GM18519 (cell line): ENCODE results near the gene DGKI.

Source experiments
- ATAC-seq: cut with Tn5 transposase; IDR thresholded peaks from one replicate; pipeline ENCODE4 v1.9.1; 2021; ENCODE audit warnings: mild to moderate bottlenecking, moderate library complexity; ENCODE audit not compliant: unreplicated experiment, low FRiP score

The DGKI gene

DNA sequence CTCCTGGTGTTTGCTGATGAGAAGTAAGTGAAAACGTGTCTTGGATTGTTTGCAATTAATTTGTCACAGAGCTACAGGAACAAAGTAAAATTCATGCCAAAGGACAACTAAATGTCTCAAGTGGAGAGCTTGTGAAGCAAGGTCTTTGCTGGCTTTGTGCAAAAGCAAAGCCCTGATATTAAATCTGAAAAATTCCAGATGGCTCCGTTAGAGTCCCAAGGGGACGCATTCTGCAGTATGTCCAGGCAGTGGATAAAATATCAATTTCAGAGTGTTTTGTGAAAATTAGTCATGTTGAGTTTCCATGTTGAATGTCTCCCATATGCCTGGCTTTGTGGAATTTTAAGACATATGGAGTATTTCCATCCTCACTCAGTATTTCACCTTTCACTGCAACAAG is 400.7 kb downstream of the DGKI start:
- no peak for ATAC-seq

DNA sequence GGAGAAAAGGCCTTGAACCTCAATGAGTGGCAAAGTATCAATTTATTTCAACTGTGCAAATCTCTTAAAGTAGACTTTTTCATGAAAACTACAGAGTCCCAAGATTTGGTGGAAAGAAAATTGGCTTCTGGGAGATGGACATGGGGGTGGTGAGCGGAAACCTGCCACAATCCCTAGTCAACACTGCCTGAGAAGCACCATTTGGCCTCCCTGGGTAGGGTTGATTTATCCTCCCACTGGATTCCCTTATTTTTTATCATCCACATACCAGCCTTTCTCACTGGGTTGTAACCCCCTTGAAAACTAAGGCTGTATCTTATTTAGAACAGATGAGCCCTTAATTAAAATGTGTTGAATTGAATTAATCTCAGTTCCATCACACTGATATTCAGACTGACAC is 401.5 kb downstream of the DGKI start:
- ATAC-seq: no peak

DNA sequence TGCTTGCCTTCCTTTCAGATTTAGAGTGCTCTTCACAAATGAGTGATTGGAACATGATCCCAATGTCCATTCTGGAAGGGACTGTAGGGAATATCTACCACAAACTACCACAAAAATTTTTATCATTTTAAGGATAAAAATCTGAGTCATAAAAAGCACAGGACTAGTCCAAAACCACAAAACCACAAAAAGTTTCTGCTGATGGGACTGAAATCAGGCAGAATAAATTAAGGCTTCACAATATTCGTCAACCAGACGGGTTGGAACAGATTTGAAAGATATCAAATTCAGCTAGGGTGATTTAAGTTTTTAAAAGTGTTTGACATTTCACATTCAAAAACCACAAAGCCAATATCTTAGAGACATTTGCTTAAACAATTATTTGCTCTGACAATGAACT is 403.2 kb downstream of the DGKI start:
- ATAC-seq: no peak

DNA sequence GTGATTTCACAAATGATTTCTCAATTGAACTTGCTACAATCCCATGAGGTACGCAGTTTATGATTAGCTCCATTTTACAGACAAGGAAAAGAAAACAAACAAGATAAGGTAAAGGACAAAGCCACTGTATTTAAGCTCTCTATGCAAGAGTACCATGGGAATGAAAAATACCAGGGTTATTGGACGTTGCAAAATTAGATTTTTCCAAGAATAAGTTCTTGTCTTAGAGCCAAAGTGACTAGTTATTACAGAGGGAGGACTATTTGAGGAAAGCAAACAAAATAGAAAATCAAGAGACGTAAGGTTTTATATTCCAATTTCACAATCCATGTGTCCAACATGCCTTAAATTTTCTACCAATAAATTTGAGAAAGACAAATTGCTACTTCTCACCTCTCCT is 405.3 kb downstream of the DGKI start:
- no peak for ATAC-seq

DNA sequence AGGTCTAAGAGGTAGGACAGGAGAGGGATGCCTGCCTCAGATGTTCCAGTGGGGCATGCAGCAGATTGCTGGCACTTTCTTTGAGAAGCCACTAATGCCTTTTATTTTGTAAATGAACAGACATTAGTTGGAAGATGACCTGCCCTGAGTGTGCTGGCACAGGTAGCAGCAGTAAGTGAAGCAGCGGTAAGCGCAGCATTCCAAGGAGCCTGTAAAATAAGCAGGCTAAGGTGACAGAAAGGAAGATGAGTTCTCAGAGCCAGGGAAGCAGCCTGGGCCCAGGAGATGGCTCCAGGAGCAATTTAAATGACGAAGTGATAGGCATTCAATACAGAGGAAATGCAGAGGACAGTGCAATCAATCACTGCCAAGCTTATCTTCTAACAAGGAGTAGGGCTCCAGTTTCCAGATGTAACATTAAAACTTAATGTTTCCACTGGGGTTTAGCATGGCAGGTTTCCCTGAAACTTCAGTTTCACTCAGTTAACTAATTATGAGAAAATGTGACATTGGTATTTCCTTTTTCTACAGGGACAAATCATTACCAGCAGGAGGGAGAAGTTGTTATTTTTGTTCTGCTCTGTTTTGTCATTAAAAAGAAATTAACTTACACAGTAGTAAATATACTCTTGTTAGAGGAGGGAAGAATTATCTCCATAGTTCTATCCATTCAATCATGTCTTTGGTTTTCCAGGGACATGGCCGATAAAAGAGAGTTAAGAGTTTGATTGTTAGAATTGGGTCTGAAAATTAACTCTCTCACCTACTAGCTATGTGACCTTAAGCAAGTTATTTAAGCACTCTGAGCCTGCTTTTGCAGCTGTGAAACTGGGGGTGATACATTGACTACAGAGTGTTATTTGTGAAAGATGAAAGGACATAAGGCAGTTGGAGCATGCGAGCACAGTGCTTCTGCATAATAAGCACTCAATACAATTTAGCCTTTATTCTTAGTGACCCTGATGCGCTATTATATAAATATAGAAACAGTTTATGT is 406.6 kb downstream of the DGKI start:
- no peak for ATAC-seq

DNA sequence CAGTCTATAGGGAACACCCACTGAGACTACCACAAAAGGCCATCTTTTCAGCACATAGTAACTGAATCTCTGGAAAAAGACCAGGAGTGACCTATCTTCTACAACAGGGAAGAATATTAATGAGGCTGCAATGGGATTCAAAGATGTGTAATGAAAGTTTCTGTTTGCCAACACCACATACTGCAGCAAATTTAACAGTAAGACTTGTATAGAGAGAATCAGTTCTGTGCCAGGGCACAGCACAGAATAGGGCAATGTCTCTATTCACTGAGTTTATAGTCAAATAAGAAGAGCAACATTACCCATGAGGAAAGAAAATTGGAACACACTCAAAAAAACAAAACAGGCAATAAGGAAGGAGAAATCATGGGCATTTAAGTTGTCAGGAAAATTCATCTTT is 411.8 kb downstream of the DGKI start:
- ATAC-seq: no peak

DNA sequence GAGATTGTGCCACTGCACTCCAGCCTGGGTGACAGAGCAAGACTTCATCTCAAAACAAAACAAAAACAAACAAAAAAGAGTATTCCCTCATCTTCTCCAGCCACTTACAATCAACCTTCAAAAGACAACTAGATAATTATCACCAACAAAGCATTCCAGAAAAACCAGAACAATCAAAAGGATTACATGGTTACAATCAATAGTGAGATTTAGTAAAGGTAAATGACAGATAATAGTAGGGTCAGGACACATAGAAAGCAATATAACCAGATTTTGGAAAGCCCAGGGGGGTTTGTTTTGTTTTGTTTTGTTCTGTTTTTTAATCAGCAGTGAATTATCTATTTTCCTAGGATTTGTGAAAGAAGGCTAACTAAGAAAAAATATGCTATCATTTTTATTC is 412.2 kb downstream of the DGKI start:
- no peak for ATAC-seq

DNA sequence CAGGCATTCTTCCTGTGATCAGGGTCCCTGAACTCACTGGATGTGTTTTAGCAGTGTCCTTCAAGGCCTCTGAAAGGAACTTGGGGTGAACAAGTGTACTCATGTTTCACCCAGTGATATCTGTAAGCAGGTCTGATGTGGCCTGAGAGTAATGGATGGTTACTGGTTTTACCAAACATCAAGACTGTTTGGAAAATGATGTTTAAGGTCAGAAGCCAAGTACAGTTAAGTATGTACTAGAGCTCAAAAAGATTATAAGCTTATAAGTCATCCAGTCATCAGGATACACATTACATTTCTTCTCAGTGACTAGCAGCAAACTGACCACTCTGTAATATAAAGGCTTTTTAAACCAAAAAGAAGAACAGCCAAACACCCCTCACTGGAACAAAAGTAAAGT is 423.5 kb downstream of the DGKI start:
- no peak for ATAC-seq

DNA sequence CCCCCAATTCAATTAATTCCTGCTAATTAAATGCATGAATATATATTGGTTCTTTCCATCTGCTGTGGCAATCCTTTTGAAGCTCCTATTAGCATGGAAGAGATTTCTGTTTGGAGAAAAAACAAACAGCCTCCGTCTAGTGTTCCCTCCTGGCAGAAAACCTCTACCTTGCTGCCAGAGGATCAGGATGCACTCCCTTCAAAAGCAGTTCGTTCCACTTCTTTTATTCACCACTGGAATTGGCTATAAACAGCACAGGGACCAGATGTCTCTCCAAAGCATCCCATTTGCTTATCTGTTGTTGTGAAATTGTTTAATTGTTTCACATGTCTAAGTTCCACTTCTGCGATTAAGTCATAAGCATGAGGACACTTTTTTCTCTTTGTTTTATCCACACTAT is 425.4 kb downstream of the DGKI start:
- ATAC-seq: no peak

DNA sequence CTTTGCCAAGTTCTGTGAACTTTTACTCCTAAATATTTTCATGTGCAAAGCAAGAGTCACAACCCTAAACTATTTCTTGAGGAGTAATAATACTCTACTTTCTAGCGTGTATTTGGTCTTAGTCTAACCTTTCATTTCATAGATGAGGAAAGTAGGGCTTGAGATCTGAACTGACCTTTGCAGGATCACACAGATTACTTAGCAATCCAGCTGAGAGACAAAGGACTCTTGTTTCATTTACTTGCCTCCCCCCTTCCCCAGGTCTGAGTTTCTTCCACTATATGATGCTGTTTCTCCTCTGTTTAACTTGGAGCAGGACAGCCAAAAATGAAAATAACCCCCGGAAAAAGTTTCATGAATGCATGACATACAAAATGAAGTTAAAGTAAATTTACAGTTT is 427.9 kb downstream of the DGKI start:
- ATAC-seq: no peak

DNA sequence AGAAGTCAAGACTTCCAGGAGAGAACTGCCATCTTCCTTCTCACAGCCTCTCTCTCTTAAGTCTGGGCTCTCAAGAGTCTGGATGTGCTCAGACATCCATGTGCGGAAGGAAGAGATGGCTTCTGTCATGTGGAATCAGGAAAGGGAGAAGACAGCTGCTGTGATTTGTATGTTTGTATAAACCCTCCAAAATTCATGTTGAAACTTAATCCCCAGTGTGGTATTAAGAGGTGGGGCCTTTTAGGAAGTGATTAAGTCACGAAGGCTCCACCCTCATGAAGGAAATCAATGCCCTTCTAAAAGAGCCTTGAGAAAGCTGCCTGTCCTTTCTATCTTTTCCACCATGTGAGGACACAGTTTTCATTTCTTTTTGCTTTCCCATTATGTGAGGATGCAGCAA is 429.3 kb downstream of the DGKI start:
- ATAC-seq: no peak

DNA sequence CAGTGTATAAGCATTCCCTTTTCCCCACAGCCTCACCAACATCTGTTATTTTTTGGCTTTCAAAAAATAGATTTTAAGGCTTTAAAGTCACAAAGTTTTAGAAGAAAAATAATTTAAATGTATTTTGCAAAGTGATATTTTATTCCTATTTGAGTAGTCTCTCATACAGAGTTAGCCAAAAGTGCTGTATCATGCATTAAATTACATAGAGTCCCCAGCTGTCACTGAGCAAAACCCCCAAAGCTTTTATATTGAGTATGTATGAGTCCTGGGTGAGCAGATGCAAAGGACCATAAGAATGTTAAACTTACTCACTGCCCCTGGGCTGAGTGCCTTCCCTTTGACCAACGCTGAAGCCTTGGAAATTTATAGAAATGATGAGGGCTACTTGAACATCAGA is 432.9 kb downstream of the DGKI start:
- ATAC-seq: no peak

DNA sequence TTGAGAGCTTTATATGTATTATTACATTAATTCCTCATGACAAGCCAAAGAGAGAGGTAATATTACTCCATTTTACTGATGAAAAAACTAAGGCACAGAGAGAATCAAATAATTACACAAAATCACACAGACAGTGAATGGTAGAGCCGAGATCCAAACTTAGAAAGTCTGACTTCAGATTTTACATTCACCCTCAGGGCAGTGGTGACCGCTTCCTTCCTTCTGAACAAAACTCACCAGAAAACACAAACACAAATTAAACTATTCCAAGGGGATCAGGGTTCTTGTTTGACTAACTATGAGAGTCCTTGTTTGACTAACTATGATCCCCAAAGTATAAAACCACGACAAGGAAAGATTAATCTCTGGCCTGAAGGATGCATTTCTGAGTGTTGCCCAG is 435.3 kb downstream of the DGKI start:
- no peak for ATAC-seq

DNA sequence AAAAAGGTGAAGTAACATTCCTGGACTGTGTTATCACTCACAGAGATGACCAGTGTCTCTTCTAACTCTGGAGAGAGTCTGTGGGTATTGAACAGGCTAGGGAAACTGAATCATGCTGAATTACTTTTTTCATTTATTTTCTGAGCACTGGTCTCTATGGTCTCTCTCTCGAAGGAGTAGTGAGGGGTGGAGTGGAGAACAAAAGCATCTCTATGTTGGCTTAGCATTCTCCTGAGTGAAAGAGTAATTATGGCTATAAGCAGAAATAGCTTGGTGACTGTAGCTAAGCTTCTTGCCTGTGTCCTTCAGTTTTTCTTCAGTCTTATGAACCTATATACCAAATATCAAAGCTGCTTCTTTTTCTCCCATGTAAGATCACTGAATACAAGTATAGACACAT is 438.6 kb downstream of the DGKI start:
- no peak for ATAC-seq

DNA sequence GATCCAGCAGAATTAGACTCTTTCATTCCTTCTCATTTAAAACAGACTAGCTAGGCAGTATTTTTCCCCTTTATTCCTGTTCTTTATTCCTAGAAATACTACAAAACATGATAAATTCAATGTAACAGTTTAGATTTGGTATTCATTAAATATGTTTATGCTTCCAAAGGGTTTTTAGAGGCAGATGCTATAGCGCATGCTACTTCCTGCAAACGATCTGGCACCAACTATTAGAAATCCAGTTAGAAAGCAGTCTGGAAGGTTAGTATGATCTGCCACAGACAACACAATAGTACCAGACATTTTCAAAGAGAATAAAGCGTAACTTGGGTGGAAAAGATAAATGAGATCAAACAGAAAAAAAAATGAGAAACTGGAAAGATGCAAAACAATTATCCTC is 439.7 kb downstream of the DGKI start:
- no peak for ATAC-seq

DNA sequence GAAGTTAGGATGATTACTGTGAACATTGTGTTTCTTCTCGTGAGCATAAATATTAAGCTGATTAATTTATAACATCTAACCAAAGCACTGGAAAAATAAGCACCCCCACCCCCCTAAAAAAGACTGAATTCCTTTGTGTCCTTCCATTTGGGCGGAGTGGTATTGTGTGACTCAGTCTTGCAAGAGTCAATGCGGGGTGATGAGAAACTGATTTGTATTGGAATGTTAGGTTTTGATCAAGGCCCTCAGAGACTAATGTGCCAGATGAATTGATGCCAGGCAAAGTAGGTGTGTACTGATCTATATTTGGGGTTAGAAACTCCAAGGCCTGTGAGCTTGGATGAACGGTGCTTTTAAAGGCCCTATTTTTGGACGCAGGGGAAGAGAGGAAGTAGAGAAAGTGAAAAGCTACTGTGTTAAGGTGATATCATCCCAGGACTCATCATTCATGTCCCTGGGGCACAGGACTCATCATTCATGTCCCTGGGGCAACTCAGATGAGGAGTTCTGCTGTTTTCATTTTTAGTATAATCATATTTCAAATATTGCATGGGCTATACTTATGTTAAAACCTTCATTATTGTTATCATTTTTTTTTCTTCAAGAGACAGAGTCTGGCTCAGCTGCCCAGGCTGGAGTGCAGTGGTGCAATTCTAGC is 442.0 kb downstream of the DGKI start:
- ATAC-seq: no peak

DNA sequence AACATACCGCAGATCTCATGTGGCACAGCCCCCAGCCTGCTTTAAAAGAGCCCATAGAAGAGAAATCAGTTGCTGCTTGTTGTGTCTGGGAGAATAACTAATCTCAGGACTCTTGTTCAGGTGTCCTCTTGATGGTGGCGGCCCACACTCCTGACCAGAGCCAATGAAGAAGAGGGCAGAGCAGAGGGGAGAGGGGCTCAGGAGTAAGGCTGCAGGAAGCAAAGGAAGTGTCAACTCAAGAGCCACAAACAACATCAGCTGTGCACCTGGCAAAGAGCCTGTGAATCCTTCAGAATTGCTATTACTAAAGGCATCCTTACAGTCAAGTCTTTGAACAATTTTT is 443.4 kb downstream of the DGKI start:
- no peak for ATAC-seq

DNA sequence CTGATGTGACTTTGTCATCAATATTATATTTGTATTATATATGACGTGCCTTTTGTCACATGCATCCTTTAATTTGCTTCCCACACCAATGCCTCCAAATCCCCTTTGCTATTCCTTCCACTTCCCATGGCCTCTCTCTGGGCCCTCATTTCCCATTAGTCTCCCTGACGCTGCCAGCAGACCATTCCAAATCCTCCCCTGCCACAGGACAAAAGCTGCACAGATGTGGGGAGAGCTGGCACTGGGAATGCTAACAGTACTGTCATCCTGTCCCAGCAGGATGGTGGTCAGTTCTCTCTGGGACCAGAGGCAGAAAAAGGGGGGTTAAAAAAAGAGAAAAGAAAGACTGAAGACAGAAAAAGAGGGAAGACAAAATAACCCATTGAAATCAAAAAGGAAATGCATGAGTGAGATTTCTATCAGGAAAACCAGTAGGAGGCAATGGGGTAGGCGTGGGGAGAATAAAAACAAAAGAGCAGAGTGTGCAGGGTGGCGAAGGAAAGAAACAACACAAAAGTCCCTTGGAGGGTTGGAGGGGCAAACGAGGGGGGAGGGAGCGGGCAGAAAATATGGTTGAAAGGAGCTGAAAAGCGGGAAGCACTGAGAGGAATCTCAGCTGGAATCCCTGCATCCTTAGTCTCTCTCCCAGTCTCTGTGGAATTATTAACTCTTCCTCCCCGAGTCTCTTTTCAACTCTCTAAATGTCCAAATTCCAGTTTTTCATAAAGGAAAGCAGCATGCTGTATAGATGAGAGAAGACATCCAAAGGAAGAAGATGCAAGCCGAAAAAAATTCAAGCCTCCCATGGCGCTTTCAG is 444.0 kb downstream of the DGKI start:
- ATAC-seq: no peak

DNA sequence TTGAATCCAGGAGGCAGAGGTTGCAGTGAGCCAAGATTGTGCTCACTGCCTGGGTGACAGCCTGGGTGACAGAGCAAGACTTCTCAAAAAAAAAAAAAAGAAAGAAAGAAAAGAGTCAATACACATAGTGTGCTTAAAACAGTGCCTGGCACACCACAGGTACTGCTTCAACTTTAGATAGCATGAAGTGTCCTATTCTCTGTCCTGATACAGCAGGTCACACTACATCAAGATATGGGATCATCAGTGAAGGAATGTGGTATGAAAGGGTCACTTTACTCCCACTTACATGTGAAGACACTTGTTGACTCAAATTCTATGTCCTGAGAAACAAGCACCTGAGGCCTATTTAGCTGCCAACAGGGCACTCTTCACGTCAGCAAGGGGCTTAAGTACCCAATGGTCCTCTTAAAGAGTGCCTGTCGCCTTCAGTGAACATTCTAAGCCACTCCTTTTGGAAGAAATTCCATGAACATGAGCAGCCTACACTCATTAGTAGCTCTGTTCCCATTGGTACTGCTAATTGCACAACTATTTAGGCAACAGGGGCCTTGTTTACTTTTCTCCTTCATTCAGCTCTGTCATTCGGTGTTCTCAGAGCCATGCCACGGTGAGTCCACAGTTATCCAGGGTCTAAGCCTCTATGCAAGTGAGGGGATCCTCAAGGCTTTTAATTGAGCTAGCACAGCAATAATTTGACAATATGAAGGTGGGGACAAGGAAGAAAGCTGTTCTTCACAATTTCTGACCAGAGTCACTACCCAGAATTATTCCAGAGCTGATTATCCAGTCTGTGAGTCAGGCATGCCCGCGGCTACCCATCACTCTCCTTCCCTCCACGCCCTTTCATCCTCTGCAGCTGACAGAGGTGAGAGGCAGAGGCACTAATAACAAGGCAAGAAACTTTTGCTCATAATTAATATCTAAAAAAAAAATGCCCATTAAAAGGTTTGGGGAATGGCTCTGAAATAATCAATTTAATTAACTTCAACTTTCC is 446.6 kb downstream of the DGKI start:
- no peak for ATAC-seq

DNA sequence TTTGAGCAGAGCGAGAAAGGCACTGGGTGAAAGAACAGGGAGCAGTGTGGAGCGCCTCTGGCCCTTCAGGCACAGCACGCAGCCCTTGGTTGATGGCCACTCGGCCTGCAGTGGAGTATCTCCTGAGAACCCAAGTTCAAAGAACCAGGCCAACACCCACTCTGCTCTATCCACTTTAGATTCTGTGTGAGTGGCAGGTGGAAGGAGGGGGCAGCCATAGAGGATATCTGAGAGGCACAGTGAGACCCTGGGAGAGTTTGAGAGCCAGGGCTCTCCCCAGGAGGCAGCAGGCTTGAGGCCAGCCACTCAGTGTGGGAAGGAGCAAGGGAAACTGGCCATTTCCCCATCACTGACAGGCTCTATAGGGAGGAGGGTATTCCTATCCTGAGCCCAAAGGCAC is 450.7 kb downstream of the DGKI start:
- ATAC-seq: no peak
